Fibroblast of mammary gland (primary cell): ENCODE data around the gene MAGEF1.

Experiments
- DNase-seq: peaks from one replicate; pipeline ENCODE4 v3.0.0-alpha.2; 2010; ENCODE audit warnings: low read depth
- H3K4me3 ChIP-seq: 2 replicates; pipeline ENCODE4 v1.5.1; 2011; ENCODE audit warnings: low read depth, mild to moderate bottlenecking, low read length, moderate library complexity; ENCODE audit not compliant: control insufficient read depth
- TF ChIP-seq, protein P1 (sequence below): conservative IDR thresholded peaks from 2 replicates; pipeline ENCODE4 v1.5.1; 2011; ENCODE audit warnings: low read depth, low read length, inconsistent platforms; ENCODE audit not compliant: control insufficient read depth, insufficient read depth

The MAGEF1 gene

DNA sequence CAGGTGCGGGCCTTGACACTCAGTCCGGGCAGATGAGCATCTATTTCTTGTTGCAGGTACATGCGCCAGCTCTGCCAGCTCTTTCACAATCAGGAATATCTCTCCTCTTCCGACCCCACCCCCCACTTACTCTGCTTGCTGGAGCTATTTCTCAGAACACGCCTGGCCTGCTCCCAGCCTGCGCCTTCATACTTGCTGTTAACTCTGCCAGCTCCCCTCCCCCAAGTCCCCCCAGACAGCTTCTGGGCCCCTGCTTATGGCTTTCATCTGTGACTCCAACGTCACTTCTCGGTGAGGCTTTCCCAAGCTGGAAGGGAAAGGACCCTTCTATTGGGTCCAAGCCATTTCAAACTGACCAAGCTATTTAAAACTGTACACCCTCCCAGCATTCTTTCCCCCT is 15.2 kb downstream of the MAGEF1 start:
- TF ChIP-seq, protein P1, sequence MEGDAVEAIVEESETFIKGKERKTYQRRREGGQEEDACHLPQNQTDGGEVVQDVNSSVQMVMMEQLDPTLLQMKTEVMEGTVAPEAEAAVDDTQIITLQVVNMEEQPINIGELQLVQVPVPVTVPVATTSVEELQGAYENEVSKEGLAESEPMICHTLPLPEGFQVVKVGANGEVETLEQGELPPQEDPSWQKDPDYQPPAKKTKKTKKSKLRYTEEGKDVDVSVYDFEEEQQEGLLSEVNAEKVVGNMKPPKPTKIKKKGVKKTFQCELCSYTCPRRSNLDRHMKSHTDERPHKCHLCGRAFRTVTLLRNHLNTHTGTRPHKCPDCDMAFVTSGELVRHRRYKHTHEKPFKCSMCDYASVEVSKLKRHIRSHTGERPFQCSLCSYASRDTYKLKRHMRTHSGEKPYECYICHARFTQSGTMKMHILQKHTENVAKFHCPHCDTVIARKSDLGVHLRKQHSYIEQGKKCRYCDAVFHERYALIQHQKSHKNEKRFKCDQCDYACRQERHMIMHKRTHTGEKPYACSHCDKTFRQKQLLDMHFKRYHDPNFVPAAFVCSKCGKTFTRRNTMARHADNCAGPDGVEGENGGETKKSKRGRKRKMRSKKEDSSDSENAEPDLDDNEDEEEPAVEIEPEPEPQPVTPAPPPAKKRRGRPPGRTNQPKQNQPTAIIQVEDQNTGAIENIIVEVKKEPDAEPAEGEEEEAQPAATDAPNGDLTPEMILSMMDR = no peak
- H3K4me3 ChIP-seq = no peak overlapping the region
- DNase-seq = no peak

DNA sequence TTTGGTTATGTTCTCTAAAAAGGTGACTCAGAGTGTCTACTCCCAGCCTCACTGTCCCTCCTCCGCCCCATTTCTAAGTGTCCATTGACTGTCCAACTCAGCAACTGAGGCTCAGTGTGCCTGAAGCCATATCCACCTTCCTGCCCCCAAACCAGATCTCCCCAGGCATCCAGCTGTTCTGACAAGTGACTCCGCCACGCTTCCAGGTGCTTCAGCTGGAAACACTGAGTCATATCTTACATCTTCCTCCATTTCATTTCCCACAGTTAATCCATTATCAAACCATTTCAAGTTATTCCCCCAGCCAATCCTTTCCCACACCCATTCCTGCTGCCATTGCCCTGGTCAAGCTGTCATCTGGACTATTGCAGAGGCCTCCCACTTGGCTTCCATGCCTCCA is 17.1 kb downstream of the MAGEF1 start:
- TF ChIP-seq, protein P1 = no peak
- no peak overlapping the region for H3K4me3 ChIP-seq
- DNase-seq = no peak

DNA sequence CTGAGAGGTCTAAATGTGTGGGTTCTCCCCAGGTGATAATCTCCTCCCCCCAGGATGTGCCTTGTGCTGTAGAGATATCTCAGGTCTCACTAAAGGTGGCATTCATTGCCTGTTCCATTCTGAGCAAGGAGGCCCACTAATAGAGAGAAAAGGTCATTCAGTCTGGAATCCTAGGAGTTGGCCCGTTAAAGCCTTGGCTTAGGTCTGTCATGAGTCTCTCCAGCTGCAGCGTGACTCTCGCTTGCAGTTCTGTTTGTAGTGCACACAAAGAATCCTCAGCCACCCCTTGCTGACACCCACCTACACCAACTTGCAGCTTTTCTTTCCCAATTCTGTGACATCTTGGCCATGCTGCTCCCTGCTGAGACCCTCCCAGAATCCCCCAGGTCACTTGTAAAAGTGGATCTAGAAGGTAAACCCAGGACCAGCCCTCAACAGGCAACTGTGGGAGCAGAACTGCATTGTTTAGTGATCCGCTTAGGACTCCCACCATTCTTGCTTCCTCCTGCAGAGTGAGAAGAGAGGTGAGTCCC is 17.7 kb downstream of the MAGEF1 start:
- H3K4me3 ChIP-seq = no peak overlapping the region
- TF ChIP-seq, protein P1 = no peak
- no peak for DNase-seq

DNA sequence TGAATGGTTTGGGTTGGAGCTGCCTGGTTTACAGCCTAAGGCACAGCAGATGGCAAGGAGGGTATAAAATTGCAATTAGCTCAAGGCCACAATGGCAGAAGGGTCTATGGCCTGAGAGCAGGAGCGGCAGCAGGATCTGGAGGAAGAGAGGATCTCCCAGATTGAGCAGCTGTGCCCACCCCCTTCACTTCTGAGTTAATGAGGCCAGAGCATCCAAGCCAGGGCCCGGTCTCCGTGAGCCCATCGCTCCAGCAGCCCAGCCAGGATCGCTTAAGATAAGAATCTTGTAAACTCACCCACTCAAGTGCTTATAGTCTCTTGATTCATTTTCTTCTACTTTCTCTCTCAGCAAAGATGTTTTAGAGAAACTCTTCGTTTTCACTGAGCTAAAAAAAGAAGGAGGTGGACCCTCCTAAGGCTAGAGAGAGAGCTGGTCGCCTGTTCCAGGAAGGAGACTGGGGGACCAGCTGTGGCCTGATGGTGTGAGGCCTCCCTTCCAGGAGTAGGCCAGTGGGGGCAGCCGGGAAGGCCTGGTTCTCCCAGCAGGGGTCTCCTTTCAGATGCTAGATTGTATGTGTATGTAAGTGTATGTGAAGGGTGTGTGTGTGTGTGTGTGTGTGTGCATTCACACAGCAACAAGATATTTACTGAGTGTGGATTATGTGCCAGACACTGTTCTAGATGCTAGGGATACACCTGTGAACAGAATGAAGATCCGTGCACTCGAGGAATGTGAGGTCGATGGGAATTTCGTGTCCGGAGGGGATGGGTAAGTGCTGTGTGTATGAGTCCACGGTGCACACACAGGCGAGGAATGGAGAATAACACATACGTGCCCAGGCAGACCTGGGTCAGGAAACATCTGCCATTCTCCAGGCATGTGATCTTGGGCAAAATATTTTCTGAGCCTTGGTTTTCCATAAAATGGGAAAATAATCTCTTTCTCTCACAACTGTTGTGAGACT is 18.6 kb downstream of the MAGEF1 start:
- DNase-seq = no peak

DNA sequence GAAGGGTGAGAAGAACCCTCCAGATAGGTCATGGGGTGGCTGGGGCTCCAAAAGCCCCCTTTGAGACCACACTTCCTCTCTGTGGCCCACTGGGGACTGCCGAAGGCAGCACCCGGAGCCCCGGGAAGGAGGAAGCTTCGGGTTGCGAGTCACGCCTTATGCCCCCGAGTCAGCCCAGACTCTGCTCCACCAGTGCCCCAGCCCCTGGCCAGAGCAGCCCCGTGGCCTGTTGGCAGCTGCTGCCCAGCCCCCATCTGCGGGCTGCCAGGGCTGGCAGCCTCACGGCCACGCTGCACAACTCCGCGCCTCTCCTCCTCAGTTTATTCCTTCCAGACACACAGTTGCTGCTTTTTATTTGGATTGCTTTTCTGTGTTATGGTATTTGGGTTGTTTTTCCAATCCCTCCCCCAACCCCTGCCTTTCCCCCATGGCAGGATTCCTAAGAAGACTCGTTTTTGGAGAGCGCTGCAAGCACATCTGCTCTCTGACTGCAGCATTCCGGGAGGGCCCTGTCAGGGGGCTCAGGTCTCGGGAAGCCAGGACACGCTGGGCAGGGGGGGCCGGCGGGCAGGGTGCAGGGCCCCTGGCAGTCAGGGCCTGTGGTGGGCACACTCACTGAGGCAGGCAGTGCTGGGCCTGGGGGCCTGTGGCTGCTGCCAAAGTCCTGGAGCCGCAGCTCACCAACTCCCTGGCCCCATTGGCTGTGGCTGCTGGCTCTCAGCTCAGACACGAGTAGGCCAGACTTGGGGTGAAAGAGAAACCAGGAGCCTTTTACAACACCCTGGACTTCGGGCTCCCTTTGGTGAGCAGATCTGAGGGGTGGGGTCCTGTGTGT is 20.2 kb downstream of the MAGEF1 start:
- TF ChIP-seq, protein P1 = no peak
- H3K4me3 ChIP-seq = no peak overlapping the region
- DNase-seq = no peak

More for the DNA sequence above, 18.6 kb downstream of the MAGEF1 start:
- TF ChIP-seq, protein P1 = no peak
- no peak overlapping the region for H3K4me3 ChIP-seq

DNA sequence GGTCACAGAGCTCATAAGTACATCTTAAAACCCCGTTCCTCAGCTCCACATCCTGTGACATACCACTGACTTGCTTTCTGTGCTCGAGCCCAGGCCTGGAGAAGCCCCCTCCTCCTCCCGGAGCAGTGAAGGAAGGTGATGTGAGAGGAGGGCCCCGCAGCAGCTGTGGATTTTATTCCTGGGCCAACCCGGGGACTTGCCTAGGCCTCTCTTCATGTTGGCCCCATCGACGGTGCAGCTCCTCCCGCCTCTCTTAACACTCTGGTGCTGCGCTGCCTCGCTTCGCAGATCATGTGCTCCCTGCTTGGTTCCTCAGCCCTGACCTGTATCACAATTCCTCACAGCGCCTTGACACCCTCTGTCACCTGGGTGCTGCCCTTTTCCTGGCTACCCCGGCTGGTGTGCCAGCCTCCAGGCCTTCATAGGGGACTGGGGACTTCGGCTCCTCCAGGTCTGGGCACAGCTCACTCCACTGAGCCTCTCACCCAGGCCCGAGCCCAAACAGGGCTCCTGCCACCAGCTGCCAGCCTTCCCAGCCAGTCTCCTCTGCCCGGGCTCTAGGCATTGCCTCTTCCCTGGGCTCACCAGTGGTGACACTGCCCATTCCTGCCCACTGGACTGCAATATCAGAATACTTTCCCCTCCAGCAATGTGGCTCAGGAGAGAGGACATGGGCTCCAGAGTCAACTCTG is 21.5 kb downstream of the MAGEF1 start:
- no peak overlapping the region for H3K4me3 ChIP-seq
- DNase-seq = no peak
- TF ChIP-seq, protein P1 = no peak
